22Rv1 (cell line): ENCODE results near the gene ADGRG6.

ENCODE experiments used
- ZFX ChIP-seq: fragments of 450-650 bp; IDR thresholded peaks from 2 replicates; pipeline ENCODE4 v1.6.1; 2017; ENCODE audit warnings: antibody characterized with exemption, borderline replicate concordance
- TF ChIP-seq, protein P1 (sequence below): fragments of 450-650 bp; IDR thresholded peaks from 2 replicates; pipeline ENCODE4 v1.5.1; 2017; ENCODE audit warnings: mild to moderate bottlenecking

DNA sequence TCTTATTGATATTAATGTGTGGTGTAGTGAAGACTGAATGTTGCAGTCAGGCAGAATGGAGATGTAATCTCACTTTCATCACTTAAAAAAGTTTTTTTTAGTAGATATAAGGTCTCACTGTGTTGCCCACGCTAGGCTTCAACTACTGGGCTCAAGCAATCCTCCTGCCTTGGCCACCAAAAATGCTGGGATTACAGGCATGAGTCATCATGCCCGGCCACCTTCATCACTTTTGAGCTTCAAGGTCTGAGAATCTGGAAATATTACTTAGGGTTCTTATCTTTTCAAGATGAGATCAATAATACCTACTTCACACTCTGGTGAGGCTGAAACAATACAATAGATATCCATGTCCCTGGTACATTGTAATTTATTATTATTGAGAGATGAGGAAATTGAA lies 31.6 kb downstream of the ADGRG6 start:
- TF ChIP-seq, protein P1, sequence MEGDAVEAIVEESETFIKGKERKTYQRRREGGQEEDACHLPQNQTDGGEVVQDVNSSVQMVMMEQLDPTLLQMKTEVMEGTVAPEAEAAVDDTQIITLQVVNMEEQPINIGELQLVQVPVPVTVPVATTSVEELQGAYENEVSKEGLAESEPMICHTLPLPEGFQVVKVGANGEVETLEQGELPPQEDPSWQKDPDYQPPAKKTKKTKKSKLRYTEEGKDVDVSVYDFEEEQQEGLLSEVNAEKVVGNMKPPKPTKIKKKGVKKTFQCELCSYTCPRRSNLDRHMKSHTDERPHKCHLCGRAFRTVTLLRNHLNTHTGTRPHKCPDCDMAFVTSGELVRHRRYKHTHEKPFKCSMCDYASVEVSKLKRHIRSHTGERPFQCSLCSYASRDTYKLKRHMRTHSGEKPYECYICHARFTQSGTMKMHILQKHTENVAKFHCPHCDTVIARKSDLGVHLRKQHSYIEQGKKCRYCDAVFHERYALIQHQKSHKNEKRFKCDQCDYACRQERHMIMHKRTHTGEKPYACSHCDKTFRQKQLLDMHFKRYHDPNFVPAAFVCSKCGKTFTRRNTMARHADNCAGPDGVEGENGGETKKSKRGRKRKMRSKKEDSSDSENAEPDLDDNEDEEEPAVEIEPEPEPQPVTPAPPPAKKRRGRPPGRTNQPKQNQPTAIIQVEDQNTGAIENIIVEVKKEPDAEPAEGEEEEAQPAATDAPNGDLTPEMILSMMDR, result no peak
- TF ChIP-seq ZFX, result no peak
